Medulla oblongata (tissue), 1 donor: ENCODE results near the gene PNKP.

Source experiments
- DNase-seq: peaks from one replicate; pipeline ENCODE4 v3.0.0-alpha.2; 2015; ENCODE audit errors: extremely low spot score

Gene PNKP

DNA sequence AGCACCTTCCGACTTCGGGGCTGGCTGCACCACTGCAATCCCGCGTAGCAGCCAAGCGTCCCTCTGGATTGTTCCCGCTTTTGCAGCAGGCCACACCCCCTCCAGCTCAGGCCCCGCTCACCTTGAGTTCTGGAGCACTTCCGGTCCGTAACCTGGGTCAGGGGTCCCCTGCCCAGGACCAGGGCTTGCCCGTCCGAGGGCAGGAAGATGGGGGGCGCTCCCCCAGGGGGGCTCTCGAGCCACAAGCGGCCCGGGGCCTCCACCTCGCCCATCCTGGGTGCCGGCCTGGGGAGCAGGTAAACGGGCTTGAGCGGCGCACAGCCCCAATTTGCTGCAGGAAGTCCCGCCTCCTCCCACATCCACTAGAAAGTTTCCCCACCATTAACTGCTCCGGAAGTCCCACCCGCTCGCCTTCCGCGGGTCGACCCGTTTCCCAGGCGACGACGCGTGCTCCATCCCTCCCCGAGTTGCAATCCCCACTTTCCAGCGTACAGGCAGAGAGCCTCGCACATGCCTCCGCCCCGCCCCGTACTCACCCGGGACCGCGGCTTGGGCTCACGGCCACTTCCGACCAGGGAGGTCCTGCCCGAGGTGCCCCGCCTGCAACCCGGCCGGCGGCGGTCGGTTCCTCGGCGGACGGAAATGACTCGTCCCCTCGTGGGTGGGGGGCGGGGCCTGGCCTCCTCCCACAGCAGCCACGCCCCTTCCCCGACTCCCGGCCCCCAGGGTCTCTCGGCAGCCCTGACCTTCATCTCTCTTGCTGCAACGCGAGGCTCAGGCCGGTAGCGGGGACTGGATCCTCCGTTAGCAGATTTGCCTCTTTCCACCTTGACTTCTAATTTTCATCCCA, at the start of gene PNKP:
PNKP (minus strand) TSS at position 644 of the 850 bp plus-strand sequence; CDS start at position 272, 372 bp downstream.
- peak; percentile 94 for DNase-seq

DNA sequence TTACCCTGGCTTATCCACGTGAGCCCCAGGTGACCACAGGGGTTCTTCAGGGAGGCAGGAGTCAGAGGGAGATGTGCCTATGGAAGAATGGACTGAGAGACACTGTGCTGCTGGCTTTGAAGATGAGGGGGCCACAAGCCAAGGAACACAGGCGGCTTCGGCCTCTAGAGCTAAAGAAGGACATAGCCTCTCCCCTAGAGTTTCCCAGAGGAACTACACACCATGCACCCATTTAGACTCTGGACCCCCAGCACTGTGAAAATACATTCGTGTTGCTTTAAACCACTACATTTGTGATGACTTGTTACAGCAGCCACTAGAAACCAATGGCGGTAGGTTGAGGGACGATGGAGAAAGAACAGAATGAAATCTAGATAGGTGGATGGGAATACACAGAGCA, 47.9 kb upstream of the PNKP start:
- DNase-seq, result no peak

DNA sequence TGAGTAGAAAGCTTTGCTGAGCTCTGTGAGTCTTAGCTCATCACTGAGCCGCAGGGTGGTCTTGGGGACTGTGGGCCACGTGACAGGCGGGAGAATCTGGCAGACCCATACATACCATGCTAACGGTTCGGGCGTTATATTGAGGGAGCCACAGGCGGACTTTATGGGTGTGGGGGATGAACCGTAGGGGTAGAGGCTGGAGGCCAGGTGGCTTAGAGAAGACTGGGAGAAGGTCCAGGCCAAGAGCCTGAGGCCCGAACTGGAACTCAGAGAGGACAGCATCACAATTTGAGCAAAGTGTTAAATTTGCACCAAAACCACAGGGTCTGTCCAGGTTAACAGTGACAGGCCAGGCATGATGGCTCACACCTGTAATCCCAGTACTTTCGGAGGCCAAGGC, 46.3 kb upstream of the PNKP start:
- no peak for DNase-seq

DNA sequence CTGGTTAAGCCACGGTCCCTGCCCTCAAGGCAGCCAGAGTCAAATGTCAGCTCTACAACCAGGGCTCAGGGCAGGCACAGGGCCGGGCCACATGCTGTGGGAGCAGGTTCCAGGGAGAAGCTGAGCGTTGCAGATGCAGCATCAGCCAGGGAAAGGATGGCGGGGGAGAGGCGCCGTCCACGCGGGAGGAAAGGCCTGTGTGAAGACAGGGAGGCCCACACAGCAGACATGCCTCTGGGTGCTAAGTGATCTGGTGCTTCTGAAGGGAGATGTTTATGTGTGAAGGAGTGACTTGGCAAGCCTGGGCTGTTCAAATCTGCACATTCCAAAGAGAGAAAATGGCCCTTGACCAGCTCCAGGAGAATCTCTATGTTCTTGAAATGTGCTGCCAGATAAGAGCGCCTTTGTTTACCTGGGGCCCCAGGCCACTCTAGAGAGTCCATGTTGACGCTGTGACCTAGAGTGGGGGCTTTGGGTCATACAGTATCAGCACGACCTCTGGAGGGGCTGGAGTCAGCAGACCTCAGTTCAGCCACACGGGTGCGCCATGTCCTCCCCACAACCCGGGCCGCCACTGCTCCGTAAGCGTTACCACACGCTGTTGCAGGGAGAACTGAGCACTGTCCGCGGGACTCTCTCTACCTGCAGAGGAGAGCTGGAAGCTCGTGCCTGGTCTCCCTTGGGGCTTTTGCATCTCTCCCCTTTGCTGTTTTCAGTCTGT, 45.7 kb upstream of the PNKP start:
- DNase-seq, result no peak

DNA sequence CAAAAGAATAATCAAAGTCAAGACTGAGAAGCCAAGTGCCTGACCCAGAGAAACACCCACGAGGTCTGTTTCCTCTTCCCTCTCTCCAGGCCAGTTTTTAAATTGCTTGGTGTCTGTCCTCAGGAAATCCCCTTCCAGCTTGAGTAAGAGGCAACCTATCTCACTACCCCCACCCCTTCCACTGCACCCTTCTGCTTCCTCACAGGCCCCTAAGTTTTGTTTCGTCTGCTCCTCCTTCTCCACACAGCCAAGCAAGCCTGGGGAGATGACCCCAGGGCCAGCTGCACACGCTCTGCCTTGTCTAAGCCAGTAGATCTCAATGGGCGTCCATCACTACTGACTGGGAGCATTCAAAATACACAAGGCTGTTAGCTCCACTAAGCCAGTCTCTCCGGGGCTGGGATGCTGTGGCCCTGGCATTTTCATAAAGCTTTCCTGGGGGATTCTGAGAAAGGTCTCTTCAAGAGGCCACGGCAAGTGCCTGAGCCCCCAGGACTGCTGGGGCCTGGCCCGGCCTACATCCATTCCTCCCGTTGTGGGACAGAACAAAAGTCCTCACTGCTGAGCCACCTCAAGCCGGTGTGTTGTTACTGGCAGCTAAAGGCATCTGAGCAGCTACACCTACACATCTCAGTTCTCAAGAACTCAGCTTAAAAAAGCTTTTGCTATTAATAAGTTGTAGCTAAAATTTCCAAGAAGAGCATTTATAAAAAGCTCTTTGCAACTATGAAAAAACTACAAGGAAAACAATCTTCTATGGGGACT, 44.2 kb upstream of the PNKP start:
- DNase-seq, result peak; percentile 78

DNA sequence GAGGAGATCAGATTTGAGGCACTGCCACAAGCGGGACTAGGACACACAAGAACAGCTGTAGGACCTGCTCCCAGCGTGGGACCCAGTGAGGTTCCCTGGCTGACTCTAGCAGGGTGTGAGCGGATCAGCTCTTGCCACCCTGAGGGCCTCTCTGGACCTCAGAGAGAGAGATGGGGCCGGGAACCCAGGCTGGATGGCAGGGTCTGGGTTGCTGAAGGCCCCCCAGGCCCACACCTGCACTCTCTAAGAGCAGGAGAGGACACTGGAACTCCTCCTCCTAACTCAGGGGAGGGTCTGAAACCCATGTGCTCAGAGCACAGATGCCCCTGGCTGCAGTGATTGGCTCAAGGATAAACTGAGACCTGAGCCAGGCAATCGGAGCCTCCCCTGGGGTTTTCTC, 42.8 kb upstream of the PNKP start:
- no peak for DNase-seq

DNA sequence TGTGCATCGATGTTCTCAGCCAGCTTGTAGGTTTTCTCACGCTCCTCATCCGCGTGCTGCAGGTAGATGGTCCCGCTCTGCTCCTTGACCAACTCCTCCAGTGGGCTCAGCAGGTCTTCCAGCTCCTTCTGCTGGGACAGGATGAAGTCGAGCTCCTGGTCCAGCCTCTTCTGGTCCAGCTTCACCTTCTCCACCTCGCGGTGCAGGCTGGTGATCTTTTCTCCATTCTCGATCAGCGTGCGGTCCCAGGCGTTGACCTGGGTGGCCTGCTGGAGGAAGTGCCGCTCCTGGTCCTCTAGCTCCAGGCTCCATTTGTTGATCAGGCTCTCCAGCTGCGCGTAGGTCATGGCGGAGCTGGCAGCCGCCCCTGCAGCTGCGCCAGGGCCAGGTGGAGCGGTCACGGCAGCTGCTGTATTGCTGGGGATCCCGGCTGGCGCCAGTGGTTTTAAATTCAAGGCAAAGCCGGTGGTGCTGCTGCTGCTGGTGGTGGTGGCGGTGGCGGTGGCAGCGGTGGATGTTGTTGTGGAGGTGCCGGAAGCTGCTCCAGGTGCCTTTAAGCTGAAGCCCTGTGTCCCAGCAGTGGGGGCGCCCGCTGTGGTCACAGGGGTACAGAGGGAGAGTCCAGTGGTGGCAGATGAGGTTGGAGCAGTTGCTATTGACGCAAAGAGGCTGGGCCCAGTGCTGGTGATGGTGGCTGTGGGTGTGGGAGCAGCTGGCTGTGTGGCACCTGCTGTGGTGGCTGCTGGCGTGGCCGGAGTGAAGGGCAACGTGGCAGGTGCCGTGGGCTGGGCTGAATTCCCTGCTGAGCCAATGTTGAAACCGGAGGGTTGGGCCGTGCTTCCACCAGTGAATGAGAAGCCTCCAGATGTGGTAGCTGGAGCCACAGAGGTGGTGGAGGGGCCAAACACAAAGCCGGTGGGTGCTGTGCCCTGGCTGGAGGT, 41.4 kb upstream of the PNKP start:
- DNase-seq, result no peak

DNA sequence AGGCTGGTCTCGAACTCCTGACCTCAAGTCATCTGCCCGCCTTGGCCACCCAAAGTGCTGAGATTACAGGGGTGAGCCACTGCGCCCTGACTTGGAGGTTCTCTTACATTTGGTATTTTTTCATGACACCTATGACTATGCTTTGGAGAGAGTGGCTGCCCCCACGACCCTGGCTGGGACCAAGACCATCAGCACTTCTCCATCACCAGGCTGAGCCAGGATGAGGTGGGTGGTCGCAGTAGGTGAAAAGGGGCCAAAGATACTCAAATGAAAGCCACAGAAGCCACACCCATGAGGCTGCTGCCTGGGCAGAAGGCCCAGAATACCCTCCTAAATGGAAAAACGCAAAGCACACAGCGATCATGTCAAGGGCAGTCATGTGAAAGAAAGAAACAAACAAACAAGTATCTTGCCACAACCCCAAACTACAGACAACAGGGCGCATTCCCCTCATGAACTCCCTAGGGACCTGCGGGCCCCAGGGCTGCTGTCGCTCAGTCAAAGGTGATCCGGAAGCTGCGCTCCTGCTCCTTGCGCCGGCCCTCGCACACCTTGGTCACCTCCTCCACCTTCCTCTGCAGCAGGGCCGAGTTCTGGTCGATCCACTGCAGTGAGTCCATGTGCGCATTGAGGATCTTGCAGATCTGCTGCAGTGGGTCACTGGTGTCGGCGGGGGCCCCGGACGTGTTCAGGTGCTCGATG, 40.5 kb upstream of the PNKP start:
- DNase-seq, result no peak

DNA sequence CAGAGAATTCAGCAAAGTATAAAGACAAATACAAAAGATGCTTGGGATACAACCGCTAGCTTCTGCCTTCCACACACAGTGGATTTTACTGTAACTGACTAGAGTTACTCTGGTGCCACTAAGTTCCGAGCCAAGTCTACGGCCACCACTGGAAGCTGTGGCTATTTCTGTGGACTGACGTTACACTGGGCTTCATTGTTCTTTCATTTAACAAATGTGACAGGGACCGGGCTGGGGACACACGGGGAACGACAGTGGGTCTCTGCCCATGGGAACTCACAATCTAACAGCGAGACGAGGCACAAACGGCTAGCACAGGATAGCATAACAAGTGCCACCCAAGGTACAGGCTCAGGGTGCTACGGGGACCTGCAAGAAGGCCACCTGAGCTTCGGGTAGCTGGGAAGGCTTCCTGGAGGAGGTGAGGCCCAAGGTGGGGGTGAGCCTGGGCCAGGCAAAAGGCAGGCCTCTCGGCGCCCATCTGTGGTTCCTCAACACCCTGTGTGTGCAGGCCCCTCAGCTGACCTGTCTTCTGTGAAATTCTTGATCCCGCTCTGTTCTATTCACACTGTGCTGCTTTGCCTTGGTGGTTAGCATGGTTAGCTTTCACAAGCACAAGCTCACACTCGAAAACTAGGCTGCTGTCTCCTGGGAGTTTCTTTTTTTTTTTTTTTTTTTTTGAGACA, 39.6 kb upstream of the PNKP start:
- DNase-seq, result peak; percentile 70

DNA sequence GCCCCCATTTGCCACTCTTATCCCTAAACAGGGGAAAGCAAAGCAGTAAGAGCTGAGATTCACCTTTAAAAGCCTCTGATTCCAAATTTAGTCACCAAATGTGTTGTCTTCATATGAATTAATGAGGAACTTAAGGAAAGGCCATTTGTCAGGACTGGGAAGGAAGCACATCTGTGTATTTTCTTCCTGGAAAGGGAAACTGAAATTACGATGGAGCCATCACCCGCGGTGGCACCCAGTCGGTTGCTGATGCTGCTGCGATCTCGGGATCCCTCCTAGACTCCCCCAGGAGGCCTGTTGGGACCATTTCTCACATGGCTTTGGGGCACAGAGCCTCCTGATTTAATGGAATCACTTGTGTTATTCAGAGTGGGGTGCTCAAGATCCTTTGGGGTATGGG, 36.8 kb upstream of the PNKP start:
- no peak for DNase-seq

DNA sequence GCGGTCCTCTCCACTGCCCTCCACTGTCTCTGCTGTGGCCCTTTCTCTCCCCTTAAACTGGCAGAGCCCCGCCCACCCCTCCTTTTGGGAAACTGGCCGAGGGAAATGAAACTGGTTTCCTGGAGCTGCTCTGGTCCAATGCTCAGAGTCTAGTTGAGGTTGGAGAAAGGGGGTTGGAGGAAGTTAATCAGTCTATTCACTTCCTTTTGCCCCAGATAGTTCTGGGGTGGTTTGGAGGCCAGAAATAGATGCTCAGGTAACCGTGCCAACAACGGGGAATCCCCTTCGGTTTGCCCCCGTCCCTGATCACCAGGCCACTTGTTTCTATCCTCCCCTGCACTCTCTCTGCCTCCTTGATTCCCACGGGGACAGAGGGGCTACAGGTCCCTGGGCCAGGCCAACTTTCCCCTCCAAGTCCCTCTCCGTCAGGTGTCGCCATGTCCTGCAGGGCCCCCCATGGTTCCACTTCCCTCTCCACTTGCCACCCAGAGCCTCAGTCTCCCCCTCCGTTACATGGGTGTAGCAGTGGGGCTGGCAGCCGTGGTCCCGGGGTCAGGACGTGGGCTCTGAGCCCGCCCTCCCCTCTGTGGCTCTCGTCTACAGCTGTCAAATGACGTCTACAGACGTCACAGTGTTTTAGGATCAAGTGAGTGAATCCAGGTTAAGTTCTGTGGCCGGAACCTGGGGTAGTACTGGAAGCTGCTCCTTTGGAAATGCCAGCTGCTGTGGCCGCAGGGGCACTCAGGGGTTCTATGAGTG, 29.7 kb upstream of the PNKP start, which contains the start of gene IL4I1:
IL4I1 (minus strand) TSS at position 25 of the 759 bp plus-strand sequence. CDS start 727 bp downstream, outside the sequence.
- DNase-seq, result peak; percentile 70

DNA sequence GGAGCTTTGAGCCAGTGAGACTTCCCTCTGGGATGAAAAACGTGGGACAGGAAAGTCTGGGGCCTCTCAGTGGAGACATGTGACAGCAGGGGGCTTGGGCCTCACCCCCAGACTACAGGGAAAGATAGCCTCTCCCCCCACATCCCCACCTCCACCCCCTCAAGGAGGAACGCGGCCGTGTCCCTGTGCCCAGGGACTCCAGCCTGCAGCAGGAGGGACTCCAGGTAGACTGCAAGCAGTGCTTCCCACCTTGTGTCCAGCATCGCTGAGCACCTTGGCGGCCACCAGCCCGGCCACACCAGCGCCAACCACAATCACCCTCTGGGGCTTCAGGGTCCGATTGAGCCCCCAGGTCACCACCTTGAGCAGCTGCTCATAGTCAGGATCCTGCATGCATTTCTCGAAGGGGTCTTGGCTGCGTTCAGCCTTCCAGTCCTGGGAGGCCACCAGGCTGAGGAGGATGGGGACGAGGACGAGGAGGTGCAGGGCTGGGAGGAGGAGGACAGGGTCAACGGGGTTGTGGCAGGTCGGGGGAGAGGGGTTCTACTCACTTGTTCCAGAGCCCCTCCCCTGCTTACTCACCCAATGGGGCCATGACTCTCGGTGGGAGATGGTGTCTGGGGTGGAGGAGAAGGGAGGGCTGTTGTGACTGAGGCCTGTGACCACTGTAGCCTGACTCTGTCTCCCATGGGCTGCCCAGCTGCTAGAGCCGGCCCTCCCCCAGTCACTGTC, 28.4 kb upstream of the PNKP start:
- no peak for DNase-seq

DNA sequence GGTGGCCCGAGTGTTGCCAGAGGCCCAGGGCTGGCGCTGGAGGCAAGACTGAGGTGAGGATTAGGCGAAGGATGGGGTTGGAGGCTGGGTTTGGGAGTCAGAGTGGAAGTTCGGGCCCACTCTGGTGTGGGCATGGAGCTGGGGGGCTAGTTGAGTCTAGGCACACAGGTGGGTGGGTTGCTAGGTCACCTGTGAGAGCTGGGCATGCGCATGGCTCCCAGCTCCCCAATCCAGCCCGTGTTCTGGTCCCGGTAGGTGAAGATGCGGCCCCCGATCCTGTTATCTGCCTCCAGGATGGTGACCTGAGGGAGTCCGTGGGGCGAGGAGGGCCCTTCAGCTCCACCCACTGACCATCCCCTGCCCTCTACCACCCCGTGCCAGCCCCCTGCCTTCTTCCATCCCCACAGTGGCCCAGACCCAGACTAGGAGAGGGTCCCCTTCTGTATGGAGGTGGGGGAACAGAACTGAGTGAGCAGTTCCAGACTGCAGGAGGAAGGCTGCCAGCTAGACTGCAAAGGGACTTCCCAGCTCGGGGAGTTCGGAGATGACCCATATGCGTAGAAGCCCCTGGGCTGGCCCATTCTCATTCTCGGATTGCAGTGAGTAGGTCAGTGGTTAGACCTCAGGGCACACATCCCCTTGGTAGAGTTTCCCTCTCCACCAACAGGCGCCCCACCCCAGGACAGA, 27.6 kb upstream of the PNKP start:
- DNase-seq, result no peak

DNA sequence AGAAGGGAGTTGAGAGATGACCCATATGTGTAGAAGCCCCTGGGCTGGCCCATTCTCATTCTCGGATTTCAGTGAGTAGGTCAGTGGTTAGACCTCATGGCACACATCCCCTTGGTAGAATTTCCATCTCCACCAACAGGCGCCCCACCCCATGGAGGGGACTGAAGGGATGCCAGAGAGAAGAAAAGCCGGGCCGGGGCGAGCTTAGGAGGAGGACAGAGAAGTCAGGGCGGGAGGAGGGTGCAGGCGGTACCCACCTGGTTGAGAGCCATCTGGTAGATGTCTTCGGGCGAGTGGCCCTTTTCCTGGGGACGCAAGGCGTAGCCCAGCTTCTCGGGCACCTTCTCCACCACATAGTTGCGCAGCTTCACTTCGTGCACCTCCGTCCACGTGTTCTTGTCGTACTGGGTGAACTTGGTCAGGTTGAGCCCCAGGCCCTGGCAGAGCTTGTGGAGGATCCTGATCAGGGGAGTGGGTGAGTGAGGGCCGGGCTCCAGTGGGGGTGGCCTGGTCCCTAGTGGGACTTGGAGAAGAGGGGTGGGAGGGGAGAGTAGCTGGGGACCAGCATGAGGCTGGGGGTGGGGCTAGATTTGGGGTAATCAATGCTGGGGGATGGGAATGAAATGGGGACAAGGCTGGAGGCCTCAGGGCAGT, 26.8 kb upstream of the PNKP start:
- DNase-seq, result no peak

DNA sequence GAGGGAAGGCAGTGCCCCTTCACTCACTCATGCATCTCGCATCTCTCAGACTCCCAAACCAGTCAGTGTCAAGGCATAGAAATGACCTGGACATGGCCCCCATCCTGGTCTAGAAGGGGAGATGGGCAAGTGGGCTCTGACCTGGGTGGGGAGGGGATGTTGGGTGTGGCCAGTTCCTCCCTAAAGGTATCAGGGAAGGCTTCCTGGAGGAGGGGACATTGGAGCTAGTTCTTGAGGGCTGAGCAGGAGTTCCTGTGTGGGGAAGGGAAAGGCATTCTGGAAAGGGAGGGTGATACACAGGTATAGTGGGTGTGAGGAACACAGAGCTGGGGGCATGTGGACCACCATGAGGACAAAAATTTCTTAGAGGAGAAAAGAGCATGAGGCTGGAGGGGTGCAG, 25.3 kb upstream of the PNKP start:
- DNase-seq, result no peak

DNA sequence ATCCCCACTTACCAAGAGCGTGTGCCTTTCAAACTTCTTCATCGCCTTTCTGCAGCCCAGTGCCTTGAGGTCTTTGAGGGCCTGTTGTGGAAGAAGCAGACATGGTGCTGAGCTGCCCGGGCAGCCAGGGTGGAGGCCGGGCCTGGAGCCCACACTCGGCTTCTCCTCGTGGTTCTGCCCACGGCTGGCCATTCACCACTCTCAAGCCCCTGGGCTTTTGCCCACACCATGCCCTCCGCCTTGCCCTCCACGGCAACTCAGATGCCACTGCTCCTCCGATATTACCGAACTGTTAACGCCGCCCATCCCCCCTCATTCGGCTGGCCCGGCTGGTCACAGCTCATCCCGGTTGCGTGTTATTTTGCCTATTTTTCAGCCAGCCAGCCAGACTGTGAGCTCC, 24.0 kb upstream of the PNKP start:
- DNase-seq, result no peak
